HG02610 (cell line): ENCODE measurements around the gene GOLGA5.
"Not testable (repeated sequence)": the region's sequence is repeated elsewhere in the genome, so short reads cannot be mapped to it uniquely, and the experiment has no call there.

ENCODE experiments used
- ATAC-seq: cut with Tn5 transposase; IDR thresholded peaks from one replicate; pipeline ENCODE4 v1.9.1; 2021; ENCODE audit warnings: mild to moderate bottlenecking, moderate library complexity; ENCODE audit not compliant: unreplicated experiment

The GOLGA5 gene, protein sequence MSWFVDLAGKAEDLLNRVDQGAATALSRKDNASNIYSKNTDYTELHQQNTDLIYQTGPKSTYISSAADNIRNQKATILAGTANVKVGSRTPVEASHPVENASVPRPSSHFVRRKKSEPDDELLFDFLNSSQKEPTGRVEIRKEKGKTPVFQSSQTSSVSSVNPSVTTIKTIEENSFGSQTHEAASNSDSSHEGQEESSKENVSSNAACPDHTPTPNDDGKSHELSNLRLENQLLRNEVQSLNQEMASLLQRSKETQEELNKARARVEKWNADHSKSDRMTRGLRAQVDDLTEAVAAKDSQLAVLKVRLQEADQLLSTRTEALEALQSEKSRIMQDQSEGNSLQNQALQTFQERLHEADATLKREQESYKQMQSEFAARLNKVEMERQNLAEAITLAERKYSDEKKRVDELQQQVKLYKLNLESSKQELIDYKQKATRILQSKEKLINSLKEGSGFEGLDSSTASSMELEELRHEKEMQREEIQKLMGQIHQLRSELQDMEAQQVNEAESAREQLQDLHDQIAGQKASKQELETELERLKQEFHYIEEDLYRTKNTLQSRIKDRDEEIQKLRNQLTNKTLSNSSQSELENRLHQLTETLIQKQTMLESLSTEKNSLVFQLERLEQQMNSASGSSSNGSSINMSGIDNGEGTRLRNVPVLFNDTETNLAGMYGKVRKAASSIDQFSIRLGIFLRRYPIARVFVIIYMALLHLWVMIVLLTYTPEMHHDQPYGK

DNA sequence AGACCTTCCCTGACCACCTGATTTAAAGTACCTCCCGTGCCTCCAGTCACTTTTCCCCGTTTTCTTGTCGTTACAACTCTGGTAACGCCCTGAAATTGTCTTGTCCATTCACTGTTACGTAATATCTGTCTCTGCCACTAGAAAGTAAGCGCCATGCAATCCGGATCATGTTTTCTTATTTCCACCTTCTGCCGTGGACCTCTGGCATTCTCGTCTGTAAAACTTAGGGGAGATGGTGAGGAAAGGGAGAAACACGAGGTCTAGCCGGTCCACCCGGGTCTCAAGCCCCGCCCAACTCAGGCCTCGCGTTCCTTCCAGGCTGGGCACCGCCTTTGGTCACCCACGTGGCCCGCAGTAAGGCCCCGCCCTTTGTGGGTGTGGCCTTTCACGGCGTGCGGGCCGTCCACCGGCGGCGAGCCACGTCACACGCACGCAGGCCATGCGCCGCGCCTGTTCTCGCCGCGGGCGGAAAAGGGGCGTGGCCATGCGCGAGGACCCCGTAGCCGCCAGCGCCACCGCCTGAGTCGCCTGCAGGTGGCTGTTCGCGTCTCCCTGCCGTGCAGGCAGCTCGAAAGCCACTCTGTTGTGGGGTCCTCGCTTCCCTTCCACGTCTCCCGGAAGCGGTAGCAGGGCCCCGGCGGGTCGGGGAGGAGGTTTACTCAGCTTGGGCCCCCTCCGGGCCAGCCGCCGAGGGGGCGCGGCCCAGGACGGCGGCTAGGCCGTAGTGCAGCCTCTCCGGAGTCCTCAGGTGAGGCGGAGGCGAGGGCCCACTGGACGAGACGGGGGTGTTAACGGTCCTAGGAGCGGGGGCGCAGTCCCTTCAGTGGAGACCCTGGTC is at the start of gene GOLGA5:
TSS of gene GOLGA5 (plus strand) at position 597 of the 838 bp plus-strand sequence. CDS start 3,133 bp downstream, outside the sequence.
- peak; percentile 97 for ATAC-seq

DNA sequence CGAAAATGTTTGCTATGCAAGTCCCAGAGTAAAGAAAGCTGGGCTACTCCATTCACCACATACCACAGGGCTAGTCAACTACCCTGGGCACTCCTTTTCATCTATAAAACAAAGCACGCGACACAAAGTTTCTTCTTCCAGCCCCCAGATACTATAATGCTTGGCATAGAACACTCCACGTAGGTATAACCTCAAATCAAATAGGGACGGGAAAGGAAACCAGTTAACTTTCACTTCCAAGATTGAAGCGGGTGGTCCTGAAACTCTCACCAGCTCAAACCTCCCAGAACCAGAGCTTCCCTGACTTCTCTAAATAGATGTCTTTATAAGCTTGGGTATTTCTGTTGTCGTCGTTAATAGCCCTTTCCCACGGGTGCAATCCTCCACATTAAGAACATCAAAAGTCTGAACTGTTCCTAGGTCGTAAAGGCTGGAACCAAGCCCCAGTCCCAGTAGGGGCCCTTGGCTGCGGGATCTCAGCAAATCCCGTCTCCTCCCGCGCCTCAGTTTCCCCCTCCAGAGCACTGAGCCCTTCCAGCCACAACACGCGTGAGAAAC is 46.3 kb upstream of the GOLGA5 start:
- peak; percentile 15 for ATAC-seq

DNA sequence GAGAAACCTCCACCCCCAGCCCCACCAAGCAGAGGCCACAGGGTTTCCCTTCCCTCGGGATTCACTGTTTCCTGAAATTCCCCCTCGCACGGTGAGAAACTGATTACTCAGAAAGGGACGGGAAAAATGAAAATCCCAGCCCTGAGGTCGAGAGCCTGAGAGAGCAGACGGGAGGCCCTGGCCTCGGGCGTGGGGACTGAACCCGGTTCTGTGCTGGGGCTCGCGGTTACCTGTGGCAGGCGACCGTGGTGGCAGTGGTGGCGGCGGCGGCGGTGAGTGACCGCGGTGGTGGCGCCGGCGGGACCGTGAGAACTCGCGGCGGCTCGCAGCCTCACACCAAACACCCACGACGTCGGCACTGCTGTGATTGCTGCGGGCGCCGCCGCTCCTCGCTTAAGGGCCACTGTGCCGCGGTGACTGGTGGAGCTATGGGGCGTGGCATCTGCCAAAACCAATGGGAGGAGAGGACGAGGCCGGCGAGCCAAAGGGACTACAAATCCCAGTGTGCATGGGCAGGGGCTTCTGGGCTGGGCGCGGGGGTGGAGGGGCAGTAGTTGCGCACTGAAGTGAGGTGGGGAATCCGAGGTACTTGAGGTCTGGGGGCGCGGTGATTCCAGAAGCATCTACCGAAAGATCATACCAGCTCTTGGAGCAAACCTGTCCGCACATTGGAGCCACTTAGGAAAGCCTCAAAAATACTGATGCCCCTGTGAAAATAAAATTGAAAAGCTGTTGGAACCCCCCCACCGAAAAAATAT is 45.7 kb upstream of the GOLGA5 start, which contains the start of gene LGMN:
TSS of gene LGMN (minus strand) at position 369 of the 758 bp plus-strand sequence. CDS start 15,841 bp downstream, outside the sequence.
- ATAC-seq = peak; percentile 59

DNA sequence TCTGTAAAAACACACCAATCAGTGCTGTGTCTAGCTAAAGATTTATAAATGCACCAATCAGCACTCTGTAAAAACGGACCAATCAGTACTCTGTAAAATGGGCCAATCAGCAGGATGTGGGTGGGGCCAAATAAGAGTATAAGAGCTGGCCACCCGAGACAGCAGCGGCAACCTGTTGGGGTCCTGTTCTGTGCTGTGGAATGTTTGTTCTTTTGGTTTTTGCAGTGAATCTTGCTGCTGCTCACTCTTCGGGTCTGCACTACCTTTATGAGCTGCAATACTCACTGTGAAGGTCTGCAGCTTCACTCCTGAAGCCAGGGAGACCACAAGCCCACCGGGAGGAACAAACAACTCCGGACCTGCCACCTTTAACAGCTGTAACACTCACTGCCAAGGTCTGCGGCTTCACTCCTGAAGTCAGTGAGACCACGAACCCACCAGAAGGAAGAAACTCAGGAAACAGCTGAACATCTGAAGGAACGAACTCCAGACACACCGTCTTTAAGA is 43.8 kb upstream of the GOLGA5 start:
- ATAC-seq = not testable (repeated sequence)

DNA sequence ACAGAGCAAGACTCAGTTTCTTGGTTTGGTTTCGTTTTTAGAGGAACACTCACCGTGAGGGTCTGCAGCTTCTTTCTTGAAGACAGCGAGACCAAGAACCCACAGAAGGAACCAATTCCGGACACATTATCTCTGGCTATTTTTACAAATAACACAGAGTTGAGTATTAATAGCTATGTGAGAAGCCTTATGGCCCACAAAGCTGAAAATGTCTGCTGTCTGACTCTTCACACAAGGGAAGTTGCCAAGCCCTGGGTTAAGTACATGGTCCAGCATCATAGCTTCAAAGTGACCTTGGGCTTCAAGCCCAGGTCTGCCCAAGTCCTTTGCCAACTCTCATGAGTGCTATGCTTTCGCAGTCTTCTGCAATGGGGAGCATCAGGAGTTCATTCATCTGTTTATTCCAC is 43.1 kb upstream of the GOLGA5 start:
- no peak for ATAC-seq

DNA sequence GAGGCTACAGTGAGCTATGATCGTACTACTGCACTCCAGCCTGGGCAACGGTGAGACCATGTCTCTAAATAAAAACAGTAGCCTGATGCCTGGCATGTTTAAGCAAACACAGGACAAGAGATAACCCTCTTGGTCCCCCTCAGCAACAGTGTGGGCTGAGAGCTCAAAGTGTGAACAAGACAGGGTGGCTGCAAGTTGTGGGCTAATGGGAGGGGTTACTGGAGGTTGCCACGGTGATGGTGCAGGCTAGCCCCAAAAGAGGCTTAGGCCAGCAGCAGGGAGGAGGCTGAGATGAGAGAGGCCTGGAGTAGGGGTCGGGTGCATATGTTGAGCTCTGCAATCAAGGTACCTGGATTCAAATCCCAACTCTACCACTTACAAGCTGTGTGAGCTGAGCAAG is 42.3 kb upstream of the GOLGA5 start:
- peak; percentile 39 for ATAC-seq

DNA sequence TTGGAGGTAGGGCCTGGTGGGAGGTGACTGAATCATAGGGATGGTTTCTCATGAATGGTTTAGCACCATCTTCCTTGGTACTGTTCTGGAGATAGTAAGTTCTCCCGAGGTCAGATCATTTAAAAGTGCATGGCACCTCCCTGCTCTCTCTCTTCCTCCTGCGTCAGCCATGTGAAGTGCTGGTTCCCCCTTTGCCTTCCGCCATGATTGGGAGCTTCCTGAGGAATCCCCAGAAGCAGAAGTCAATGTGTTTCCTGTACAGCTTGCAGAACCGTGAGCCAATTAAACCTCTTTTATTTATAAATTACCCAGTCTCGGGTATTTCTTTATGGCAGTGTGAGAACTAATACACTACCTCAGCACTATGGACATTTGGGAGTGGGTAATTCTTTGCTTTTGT is 40.9 kb upstream of the GOLGA5 start:
- no peak for ATAC-seq

DNA sequence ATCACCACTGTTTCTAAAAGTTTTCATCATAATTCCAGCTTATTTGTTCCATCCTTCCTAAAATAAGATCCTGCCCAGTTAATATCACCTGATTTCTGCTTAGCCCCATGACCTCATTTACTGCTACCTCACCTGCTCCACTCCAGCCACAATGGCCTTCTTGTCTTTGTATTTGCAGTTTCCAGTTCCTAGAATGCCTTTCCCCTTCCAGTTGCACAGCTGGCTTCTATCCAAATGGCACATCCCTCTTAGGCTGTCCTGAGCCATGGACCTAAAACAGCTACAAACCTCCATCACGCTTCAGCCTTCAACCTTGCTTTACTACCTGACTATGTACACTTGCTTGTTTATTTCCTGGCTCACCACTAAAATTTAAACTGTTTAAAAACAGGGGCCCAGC is 39.1 kb upstream of the GOLGA5 start:
- ATAC-seq = no peak

DNA sequence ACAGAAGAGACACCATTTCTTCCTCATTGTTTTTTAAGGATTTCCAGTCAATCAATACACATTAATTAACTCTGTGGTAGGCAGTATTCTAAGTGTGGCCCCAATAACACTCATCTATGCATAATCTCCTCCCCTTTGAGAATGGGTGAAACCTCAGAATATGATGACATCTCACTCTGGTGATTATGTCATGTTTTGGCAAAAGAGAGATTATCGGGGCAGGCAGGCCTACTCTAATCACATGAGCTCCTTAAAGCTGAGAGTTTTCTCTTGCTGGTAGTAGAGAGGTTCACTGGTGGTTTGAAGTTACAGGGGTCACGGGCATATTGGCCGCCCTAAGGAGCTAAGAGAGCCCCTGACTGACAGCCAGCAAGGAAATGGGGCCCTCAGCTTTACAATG is 38.6 kb upstream of the GOLGA5 start:
- ATAC-seq = no peak

DNA sequence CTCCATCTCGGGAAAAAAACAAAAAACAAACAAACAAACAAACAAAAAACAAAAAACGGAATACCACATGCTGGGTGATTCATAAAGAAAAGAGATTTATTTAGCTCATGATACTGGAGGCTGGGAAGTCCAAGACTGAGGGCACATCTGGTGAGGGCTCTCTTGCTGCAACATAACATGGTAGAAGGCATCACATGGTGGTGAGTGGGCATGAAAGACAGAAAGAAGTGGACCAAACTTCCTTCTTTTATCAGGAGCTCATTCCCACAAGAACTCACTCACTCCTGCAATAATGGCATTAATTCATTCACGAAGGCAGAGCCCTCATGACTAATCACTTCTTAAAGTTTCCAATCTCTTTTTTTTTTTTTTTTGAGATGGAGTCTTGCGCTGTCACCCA is 37.7 kb upstream of the GOLGA5 start:
- no peak for ATAC-seq

DNA sequence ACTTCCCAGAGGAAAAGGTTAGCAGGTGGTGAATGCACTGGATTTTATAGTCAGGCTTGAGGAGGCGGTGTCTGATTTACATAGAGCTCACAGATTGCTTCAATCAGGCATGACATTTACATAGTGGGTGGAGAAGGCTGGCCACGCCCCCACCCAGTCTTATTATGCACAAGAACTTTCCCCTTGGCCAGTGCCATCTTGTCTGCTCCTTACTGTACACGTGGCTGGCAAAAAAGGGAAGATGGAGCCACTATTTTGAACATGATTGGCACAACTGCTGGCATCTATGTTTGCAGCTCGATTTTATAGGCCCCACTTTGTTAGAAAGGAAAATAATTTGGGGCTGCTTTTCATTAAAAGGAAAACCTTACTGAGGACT is 34.8 kb upstream of the GOLGA5 start:
- no peak for ATAC-seq

DNA sequence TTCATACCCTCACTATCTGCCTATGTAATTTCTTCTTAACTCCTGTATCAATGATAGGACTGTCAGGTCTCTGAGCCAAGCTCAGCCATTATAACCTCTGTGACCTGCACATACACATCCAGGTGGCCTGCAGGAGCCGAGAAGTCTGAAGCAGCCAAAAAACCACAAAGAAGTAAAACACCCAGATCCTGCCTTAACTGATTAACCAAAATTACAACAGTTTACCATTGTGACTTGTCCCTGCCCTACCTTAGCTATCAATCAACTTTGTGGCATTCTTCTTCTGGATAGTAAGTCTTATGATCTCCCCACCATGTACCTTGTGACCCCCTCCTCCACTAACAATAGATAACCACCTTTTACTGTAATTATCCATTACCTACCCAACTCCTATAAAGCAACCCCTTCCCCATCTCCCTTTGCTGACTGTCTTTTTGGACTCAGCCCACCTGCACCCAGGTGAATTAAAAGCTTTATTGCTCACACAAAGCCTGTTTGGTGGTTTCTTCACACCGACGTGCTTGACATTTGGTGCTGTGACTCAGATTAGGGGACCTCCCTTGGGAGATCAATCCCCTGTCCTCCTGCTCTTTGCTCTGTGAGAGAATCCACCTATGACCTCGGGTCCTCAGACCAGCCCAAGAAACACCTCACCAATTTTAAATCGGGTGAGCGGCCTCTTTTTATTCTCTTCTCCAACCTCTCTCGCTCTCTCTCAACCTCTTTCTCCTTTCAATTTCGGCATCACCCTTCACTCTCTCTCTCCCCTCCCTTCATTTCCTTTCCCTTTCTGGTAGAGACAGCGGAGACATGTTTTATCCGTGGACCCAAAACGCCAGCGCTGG is 34.2 kb upstream of the GOLGA5 start:
- ATAC-seq = no peak

DNA sequence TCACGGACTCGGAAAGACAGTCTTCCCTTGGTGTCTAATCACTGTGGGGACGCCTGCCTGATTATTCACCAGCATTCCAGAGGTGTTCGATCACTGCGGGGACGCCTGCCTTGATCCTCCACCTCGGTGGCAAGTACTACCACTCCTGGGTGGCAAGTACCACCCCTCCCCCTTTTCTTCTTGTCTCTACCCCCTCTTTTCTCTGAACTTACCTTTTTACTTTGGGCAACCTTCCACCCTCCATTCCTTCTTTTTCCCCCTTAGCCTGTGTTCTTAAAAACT is 33.6 kb upstream of the GOLGA5 start:
- ATAC-seq = no peak

DNA sequence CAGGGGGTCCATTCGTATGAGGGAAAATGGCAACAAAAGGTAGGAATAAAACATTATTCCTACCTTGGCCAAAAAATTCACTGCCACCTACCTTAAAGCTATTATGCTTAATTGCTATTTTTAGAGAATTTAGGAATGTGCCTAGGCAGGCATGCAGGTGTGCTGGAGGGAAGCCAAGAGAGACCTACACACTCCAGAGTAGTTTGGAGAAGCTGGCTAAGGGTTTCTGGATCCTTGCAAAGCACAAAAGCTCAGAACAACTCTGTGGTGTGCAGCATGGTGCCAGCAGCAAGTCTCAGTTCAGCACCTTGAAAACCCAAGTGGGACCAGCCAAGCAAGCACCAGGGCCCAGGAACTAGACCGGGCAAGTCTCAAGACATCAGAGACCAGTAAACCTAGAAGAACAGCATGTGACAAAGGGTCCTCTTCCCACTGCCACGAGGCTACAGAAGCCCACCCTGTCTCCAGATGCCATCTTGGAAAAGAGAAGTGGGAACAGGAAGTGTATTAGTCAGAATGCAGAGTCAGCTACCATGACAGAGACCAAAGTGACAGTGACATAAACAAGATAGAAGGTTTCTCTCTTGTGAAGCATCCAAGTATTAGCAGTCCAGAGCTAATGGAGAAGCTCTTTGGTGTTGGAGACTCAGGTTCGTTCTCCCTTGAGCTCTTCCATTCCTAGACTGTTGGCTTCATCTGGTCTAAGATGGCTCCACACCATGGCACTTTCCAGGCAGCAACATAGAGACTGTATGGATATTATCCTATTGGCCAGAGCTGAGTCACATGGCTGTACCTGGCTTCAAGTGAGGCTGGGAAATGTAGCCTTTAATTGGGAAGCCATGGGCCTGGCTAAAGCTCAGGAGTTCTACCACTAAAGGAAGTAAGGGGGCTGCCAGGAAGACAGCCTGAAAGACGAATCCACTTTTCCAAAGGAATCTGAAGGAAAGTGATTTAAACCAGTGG is 30.2 kb upstream of the GOLGA5 start:
- ATAC-seq = not testable (repeated sequence)

DNA sequence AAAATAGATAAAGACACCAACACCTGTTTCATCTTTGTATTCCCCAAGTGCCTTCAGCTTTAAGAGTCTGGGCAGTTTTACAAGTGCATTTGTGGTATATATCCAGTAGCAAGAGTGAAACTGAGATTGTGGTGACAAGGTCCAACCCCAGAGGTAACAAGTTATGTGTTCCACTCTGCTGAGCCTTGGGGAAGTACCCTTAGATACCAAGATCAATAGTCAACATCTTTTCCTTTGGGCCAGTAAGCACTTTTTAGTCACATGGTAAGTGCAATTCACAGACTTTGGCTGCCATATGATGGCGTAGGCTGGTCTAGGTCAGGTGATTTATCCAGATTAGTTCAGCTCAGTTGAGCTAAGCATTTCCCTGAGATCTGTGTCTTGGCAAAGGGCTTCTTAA is 25.9 kb upstream of the GOLGA5 start:
- ATAC-seq = peak; percentile 84

DNA sequence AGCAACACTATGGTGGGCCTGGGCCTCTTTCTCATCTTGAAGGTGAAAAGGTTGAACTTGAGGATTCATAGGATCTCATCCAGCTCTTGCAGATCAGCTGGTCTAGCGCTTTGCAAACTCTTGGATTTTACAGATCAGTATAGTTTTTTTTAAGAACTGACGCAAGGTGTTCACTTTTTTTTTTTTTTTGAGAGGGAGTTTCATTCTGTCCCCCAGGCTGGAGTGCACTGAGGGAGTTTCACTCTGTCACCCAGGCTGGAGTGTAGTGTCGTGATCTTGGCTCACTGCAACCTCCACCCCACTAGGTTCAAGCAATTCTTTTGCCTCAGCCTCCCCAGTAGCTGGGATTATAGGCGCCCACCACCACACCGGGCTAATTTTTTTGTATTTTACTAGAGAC is 25.3 kb upstream of the GOLGA5 start:
- no peak for ATAC-seq

DNA sequence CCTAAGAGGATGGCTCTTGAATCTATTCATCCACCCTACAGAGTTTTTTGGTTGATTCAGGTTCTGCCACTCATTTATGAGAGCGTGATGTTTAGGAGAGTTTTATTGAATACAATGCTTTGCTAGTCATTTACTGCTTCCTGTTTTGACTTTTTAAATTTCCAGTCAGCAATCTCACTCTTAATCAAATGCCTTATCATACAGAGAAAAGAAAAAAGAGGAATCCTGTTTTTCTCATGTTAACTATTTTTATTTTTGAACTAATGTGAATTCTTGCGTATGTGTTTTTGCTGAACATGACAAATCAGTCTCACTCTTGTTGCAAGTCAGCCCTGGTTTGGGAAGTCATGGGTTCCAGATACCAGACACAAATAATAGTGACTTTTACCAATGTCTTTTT is 23.6 kb upstream of the GOLGA5 start:
- peak; percentile 23 for ATAC-seq

DNA sequence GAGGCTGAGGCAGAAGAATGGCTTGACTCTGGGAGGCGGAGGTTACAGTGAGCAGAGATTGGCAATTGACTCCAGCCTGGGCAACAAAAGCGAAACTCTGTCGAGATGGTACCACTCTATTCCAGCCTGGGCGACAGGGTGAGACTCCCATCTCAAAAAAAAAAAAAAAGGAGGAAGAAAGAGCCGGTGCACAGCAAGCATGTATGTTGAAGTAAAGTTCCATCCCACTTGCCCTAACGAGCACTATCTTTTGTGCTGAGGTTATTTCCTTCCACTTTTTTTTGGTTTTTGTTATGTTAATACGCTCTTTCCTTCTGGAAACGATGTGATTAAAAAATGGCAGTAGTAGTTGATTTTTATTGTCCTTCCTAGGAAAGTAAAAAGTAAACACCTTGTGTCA is 19.5 kb upstream of the GOLGA5 start:
- no peak for ATAC-seq
